MM.1S (cell line): ENCODE measurements around the gene OSBPL2.

Experiments
- DNase-seq: peaks from one replicate; pipeline ENCODE4 v3.0.0-alpha.2; 2015
- H2AFZ ChIP-seq: fragments of 300-600 bp; sonication (generic); 2 replicates; pipeline ENCODE4 v1.6.0; 2016; ENCODE audit warnings: antibody characterized with exemption, low read length
- H3F3A ChIP-seq: fragments of 300-600 bp; sonication (generic); 2 replicates; pipeline ENCODE4 v1.6.1; 2016; ENCODE audit warnings: mild to moderate bottlenecking, antibody characterized with exemption, low read length, moderate library complexity, mixed read lengths; ENCODE audit not compliant: insufficient read depth
- H3K27ac ChIP-seq: fragments of 300-600 bp; sonication (generic); 2 replicates; pipeline ENCODE4 v1.5.1; 2016; ENCODE audit warnings: mild to moderate bottlenecking, low read length
- H3K27me3 ChIP-seq: fragments of 300-600 bp; sonication (generic); replicated peaks from 2 replicates; pipeline ENCODE4 v1.6.0; 2016; ENCODE audit warnings: low read length; ENCODE audit not compliant: insufficient read depth
- H3K36me3 ChIP-seq: fragments of 300-600 bp; sonication (generic); replicated peaks from 2 replicates; pipeline ENCODE4 v1.6.1; 2016; ENCODE audit warnings: mild to moderate bottlenecking, low read length, mixed read lengths; ENCODE audit not compliant: insufficient read depth
- H3K4me1 ChIP-seq: fragments of 300-600 bp; sonication (generic); 2 replicates; pipeline ENCODE4 v1.6.1; 2016; ENCODE audit warnings: low read length, mixed read lengths
- H3K4me2 ChIP-seq: fragments of 300-600 bp; sonication (generic); 2 replicates; pipeline ENCODE4 v1.6.0; 2016; ENCODE audit warnings: low read depth, low read length
- H3K4me3 ChIP-seq: fragments of 300-600 bp; sonication (generic); 2 replicates; pipeline ENCODE4 v1.5.1; 2016; ENCODE audit warnings: low read length, mixed read lengths
- H3K79me2 ChIP-seq: fragments of 300-600 bp; sonication (generic); 2 replicates; pipeline ENCODE4 v1.6.1; 2016; ENCODE audit warnings: mixed run types, low read length, mixed read lengths
- H3K9ac ChIP-seq: fragments of 300-600 bp; sonication (generic); 2 replicates; pipeline ENCODE4 v1.6.1; 2016; ENCODE audit warnings: low read length, mixed read lengths
- H3K9me2 ChIP-seq: fragments of 300-600 bp; sonication (generic); replicated peaks from 2 replicates; pipeline ENCODE4 v1.6.1; 2016; ENCODE audit warnings: mild to moderate bottlenecking, low read length, mixed read lengths; ENCODE audit not compliant: insufficient read depth
- H3K9me3 ChIP-seq: fragments of 300-600 bp; sonication (generic); replicated peaks from 2 replicates; pipeline ENCODE4 v1.6.1; 2016; ENCODE audit warnings: mild to moderate bottlenecking, low read length, mixed read lengths; ENCODE audit not compliant: insufficient read depth
- H4K20me1 ChIP-seq: fragments of 300-600 bp; sonication (generic); 2 replicates; pipeline ENCODE4 v1.6.1; 2016; ENCODE audit warnings: mild to moderate bottlenecking, low read length, moderate library complexity, mixed read lengths; ENCODE audit not compliant: insufficient read depth
- CTCF ChIP-seq: fragments of 300-600 bp; sonication (generic); IDR thresholded peaks from 2 replicates; pipeline ENCODE4 v1.5.1; 2016; ENCODE audit warnings: antibody characterized with exemption, low read length, mixed read lengths
- EZH2 ChIP-seq: fragments of 300-600 bp; sonication (generic); optimal IDR thresholded peaks from 2 replicates; pipeline ENCODE3; 2017; ENCODE audit warnings: low read depth, mild to moderate bottlenecking, antibody characterized with exemption, low read length, mixed read lengths
- EZH2phosphoT487 ChIP-seq: fragments of 300-600 bp; sonication (generic); IDR thresholded peaks from 2 replicates; pipeline ENCODE4 v1.6.1; 2018; ENCODE audit warnings: antibody characterized with exemption, low read length

The OSBPL2 gene

GRCh38 chr20:62277253-62277652, 38.9 kb downstream of the OSBPL2 start:
- Histone ChIP-seq H3K9me3 (no peaks in the 10 kb centered on the region), H3K9ac (no peak overlapping the region), H3K27me3 (no peaks in the 10 kb centered on the region), H3K27ac (no peak overlapping the region), H3K79me2 (no peaks in the 10 kb centered on the region), H4K20me1 (no peaks in the 10 kb centered on the region), H3K4me1 (no peaks in the 10 kb centered on the region), H3K36me3 (no peaks in the 10 kb centered on the region), H2AFZ (no peak overlapping the region), H3K9me2 (no peaks in the 10 kb centered on the region), H3F3A (no peaks in the 10 kb centered on the region), H3K4me3 (no peak overlapping the region), H3K4me2 (no peak overlapping the region)
- no peak for TF ChIP-seq CTCF
- no peak for TF ChIP-seq EZH2phosphoT487
- TF ChIP-seq EZH2: no peak
- no peak for DNase-seq

- Histone ChIP-seq H3F3A (no peaks in the 10 kb centered on the region), H3K36me3 (no peaks in the 10 kb centered on the region), H3K79me2 (no peaks in the 10 kb centered on the region), H3K9me3 (no peaks in the 10 kb centered on the region), H3K4me1 (no peaks in the 10 kb centered on the region), H2AFZ (no peak overlapping the region), H3K4me3 (no peak overlapping the region), H3K9me2 (no peaks in the 10 kb centered on the region), H3K27me3 (no peaks in the 10 kb centered on the region), H4K20me1 (no peaks in the 10 kb centered on the region), H3K9ac (no peak overlapping the region), H3K4me2 (no peak overlapping the region), H3K27ac (no peak overlapping the region)
- no peak for TF ChIP-seq EZH2phosphoT487
- TF ChIP-seq CTCF: no peak
- no peak for TF ChIP-seq EZH2
- DNase-seq: no peak
Observed at GRCh38 chr20:62280303-62280702, 42.0 kb downstream of the OSBPL2 start.

- Histone ChIP-seq H3K4me3 (no peak overlapping the region), H3K9ac (no peak overlapping the region), H3K4me1 (no peaks in the 10 kb centered on the region), H3K4me2 (no peak overlapping the region), H3K9me3 (no peaks in the 10 kb centered on the region), H3K27me3 (no peaks in the 10 kb centered on the region), H3K27ac (no peak overlapping the region), H3K36me3 (no peaks in the 10 kb centered on the region), H3F3A (no peaks in the 10 kb centered on the region), H2AFZ (no peak overlapping the region), H3K9me2 (no peaks in the 10 kb centered on the region), H4K20me1 (no peaks in the 10 kb centered on the region), H3K79me2 (no peaks in the 10 kb centered on the region)
- DNase-seq: no peak
- TF ChIP-seq EZH2phosphoT487: no peak
- no peak for TF ChIP-seq EZH2
- TF ChIP-seq CTCF: no peak
Observed at GRCh38 chr20:62281161-62281933, 43.0 kb downstream of the OSBPL2 start.
